Measurements from ENCODE around the gene SOD3. TPM values are rescaled to one million over a fixed set of nuclear protein-coding genes. Genes with fewer than 3 reads are reported as not detected.

The SOD3 gene
- polyA plus RNA-seq, 4 donors, result 10.0 to 20.4 (median 12.5) TPM

DNA sequence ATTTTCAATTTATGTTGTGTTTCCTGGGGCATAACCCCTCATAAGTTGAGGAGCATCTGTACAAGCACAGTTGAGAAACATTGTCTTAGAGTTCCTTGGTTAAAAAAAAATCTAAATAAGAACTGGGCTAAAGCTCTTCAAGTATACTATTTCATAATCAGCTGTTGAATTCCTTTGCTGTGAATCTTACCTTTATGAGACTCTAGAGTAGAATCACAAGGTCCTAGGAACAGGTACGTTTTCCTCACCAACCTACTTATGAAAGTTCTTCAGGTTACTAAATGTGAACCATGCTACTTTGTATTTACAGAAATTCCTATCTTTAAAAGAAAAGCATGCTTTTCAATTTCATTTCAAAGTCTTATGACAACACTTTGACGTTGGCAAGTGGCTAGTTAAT, 20.9 kb upstream of the SOD3 start:
- no peak for DNase-seq (ENCODE audit: low read depth in 4 of 4, low spot score in 3 of 4)

DNA sequence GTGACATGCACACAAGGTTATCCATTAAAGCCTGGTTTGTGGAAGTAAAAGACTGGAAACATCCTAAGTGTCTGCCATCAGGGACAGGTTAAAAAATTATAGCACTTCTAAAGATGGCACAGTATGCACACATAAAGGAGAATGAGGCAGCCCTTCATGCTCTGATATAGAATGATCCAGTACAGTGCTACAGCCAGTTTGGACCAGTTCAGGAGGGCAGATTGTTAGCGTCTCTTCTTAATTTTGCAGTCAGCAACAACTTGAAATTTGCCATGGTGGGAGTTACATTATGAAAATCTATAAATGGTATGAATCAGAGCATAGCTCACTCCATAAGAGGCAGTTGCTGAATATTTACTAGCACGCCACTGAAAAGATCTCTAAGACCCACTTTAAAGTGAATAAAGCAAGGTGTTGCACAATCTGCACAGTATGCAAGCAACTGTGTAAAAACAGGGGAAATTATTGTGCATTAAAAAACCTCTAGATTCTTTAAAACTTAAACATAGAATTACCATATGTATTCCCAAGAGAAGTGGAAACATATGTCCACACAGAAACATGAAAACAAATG, 20.3 kb upstream of the SOD3 start:
- no peak for DNase-seq (ENCODE audit: low read depth in 4 of 4, low spot score in 3 of 4)

DNA sequence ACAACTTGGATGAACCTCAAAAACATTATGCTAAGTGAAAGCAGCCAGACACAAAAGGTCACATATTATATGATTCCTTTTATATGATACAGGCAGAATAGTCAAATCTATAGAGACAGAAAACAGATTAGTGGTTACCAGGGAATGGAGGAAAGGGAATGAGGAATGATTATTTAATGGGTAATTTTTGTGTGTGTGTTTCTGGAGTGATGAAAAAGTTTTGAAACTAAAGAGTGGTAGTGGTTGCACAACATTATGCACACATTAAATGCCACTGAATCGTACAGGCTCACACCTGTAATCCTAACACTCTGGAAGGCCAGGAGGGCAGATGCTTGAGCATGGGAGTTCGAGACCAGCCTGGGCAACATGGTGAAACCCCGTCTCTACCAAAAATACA, 19.6 kb upstream of the SOD3 start:
- no peak for DNase-seq (ENCODE audit: low read depth in 4 of 4, low spot score in 3 of 4)

DNA sequence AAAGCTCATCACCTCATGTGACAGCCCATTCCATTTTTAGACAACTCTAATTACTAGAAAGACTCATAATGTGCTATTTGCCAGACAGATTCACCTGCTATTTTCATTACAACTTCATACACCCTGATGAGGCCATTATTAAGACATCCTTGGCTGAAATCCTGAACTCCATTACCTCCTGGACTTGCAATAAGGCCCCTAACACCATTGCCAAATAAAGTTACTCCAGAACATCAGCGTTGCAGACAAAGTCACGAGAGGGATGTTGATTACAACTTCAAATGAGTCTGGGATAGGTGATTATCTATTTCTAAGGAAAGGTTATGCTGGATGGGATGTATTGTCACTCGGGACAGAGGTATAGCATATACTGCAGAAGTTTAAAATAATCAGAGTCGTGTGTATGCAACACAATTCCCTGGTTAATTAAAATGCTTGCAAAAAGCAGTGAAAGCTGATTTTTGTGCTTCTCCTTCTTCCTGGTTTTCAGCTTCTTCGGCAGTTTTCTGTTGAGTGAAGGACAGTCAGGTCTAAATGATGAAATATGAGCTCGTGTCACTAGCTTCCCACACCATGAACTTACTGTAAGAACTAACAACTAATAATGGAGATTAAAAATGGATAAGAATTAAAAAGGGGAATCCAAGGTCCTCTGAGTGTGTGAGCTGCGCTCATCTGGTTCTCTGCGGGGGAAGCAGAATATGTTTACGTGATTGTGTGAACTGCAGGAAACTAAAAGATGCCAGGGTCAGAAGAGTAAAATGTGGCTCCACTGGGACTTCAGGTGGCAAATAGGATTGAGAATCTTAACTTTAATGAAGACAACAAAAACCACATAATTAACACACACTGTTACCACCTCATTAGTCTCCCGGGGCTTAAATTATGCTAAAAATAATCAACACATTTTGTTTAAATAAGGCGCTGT, 17.6 kb upstream of the SOD3 start:
- no peak for DNase-seq (ENCODE audit: low read depth in 4 of 4, low spot score in 3 of 4)

DNA sequence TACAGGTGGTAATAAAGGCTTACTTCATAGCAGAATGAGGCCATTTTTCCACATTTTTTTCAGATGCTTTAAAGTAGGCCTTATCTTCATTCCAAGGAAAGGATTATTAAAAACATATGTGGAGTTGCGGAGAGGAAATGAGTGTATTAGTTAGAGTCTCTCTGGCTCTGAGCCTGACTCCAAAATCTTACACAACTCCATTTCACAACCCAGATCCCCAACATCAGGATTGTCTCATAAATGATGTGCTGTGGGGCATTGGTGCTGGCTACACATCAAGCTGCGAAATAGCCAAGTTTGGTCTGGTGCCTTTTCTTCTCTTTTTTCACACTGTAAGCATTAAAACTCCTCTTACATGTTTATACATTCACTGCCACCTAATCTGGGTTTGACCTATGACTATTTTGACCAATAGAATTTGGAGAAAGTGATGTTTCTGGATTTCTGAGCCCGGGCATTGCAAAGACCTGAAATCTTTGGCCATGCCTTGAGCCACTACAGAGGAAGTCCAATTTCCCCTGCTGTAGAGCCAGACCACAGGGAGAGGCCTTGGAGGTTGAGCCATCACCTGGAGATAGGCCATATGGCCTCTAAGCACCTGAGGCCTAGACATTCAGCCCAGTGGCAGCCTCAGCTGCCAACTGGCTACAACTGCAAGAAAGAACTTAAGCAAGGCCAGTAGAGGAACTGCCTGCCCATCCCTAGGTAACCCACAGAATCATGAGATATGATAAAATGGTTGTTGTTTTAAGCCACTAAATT, 16.7 kb upstream of the SOD3 start:
- DNase-seq (ENCODE audit: low read depth in 4 of 4, low spot score in 3 of 4), result no peak

DNA sequence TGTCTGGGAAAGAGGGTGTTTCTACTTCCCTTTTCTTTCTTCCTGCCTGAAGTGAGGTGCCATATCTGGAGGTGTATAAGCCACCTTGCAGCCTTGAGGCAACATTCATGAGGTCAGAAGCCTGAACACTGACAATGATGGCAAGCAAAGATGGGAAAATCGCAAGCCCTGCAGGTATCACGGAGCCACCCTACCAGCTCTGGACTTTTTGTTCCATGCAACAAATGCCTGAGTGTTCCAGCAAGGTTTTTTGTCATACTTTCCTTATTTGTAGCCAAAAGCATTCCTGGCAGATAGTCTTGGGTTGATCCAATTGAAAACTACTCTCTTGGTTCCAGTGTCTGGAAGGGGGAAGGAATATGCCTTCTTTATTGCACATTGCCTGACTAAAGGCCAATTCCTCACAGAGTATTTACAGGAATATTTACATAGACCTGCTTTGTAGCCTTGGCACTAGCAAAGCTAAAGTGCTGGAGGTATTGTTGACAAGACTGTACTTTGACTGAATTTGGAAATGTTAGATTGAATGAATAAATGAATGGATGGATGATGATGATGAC, 14.4 kb upstream of the SOD3 start:
- DNase-seq (ENCODE audit: low read depth in 4 of 4, low spot score in 3 of 4), result no peak

DNA sequence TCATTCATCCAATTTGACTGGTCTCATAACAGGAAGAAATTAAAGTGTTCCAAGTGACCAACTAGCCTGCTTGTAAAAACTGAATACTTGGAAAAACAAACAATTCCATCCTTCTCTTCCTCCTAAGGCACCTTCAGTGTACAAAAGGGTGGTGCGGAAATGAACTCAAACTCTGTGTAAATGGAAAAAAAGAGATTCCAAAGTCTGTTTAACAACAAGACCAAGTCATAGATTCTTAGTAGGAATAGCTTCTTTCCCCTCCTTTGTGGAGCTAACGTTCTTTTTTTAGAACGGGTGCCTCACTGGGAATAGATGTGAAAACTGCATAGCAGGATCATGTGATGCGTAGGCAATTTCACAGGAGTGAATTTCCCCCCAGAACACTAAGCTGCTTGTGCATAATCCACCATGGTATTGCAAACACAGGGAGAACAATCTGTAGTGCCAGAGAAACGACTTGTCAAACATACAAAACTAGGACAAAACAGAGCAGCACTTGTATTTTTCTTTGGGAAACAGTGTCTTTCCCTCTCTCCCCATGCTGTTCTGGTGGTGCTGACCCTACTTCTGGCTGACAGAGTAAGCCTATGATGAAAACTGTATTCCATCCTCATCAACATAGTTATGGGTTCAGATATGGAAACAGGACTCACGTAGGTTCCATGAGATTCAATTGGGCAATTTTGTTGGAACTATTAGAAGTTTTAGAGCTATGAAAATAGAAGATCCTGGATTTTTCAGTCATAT, 13.2 kb upstream of the SOD3 start:
- no peak for DNase-seq (ENCODE audit: low read depth in 4 of 4, low spot score in 3 of 4)

DNA sequence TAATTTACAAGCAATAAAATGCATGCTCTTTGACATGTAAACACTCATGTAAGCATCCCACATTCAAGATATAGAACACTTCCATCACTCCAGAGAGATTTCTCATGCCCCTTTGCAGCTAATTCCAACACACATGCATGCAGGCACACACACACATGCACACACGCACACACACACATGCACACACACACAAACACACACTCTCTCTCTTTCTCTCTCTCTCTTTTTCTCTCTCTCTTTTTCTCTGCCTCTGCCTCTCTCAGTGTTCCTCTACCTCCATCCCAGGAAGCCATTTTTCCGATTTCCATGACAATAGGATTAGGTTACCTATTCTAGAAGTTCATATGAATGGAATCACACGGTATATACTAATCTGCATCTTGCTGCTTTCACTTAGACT, 11.9 kb upstream of the SOD3 start:
- no peak for DNase-seq (ENCODE audit: low read depth in 4 of 4, low spot score in 3 of 4)

DNA sequence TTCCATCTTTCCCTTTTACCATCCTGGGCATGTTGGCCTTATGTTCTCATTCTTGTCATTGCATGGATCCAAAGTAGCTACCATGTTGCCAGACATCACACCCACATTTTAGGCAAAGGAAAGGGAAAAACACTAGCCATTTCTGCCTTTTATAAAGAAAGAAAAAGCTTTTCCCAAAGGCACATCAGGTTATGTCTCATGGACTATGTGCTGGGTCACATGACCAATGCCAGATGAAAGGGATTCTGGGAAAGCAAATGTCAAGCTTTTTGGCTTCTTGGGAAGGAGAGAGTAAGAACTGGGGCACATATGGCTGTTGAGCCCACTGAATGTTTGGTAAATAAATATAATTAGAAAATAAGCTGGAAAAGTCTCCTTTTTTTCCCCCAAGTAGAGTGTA, 4.3 kb upstream of the SOD3 start:
- DNase-seq (ENCODE audit: low read depth in 4 of 4, low spot score in 3 of 4), result no peak

DNA sequence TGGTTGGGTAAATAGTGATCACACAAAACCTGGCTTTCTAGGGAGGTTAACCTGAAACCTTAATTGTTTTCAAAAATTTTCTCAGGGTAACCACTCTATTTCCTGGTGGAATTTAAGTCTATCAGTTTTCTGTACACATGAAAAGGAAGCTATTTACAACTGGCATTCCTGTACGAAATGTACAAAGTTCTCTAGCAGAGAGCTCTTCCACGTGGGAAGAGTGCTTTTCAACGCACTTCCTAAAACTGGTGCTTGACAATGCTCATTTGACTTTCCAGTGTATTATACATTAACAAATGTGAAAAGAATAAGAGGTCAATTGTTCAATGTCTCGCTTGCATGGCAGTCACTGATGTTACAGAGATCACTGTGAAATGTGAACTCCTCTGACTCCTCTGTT, 2.8 kb upstream of the SOD3 start:
- DNase-seq (ENCODE audit: low read depth in 4 of 4, low spot score in 3 of 4), result no peak

DNA sequence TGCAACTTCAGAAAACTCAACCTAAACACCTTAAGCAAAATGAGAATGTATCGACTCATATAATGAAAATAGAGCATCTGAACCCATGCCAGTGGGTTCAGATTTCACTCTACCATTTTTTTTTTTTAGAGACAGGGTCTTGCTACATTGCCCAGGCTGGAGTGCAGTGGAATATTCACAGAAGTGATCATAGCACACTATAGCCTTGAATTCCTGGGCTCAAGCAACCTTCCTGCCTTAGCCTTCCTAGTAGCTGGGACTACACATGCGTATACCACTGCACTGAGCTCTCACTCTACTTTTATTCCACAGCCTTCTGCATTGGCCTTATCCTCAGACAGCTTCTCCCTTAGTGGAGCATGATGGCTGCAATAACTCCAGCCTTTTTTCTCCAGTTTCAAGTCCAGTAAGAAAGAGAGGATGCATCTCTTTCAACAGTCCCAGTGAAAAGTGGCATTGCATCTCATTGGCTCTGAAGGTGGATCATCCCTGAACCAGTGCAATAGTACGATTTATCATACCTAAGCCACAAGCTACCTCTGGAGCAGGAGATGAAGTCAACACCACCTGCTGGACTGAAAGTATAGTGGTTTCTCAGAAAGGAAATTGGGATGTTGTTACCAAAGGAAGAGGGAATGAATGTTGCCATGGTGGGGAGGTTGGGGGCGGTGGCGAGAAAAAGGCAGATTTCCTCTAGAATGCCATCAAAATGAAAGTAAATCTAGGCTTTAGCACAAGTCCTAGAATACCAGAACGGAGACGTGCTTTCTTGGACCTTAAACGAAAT, 2.0 kb upstream of the SOD3 start:
- DNase-seq (ENCODE audit: low read depth in 4 of 4, low spot score in 3 of 4), result no peak

DNA sequence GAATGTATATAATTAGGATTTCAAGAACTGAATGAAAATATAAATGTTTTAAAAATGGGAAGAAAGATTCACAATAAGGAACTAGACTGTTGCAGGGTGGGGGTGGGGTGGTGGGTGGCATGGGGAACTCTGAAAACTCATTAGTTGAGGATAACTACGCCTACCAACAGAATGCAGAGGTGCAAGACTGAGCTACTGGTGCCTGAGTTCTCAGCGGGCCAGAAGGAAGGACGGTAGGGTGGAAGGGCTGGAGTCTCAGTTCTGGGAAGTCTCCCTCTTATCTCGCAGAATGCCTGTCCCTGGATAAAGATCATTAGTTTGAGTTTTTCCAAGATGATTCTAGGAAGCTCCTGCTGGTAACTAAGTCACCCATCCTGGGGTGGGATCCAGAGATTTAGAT, 1.3 kb upstream of the SOD3 start:
- DNase-seq (ENCODE audit: low read depth in 4 of 4, low spot score in 3 of 4), result no peak

DNA sequence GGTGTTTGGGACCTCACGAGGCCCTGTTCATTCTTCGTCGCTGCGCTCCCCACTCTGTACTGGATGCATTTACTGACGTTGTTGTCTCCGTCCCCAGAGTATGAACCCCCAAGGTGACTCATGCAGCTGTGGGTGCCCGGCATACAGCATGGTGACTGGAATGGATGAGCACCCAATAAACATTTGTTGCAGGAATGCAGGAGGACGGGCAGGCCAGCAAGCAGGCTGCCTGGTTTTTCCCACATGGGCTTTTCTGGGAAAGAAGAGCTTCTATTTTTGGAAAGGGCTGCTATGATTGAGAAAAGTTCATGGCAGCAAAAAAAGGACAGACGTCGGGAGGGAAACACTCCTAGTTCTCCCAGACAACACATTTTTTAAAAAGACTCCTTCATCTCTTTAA, 893 bp upstream of the SOD3 start:
- no peak for DNase-seq (ENCODE audit: low read depth in 4 of 4, low spot score in 3 of 4)

DNA sequence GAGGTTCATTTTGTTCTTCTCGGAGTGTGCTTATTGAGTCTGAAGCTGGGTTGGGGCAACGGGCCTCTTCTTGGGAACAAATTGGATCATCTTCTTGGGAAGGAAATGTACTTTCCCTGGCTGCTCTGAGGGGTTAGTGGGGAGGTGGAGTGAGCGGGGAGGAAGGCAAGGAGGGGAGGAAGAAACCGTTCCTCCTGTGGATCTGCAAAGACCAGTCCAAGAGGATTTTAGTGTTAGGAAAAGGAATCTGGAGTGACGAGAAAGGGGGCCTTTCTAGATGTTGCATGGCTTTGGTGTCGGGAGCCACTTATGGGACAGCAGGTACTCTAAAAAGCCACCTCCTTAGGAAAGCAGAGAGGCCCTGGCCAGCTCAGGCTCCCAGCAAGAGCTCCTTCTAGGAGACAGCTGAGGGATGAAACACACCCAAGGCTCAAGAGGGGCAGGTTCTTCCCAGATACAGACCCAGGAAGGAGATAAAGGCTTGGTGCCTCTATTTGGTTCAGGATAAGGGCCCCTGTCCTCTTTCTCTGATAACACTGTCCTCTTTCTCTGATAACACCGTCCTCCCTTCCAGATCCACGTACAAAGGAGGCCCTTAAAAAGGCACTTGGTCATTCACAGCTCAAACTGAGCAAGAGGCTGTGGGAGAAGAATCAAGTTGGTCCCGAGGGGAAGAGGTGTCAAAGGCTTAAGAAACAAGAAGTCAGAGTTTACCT, 451 bp downstream of the SOD3 start:
- no peak for DNase-seq (ENCODE audit: low read depth in 4 of 4, low spot score in 3 of 4)

DNA sequence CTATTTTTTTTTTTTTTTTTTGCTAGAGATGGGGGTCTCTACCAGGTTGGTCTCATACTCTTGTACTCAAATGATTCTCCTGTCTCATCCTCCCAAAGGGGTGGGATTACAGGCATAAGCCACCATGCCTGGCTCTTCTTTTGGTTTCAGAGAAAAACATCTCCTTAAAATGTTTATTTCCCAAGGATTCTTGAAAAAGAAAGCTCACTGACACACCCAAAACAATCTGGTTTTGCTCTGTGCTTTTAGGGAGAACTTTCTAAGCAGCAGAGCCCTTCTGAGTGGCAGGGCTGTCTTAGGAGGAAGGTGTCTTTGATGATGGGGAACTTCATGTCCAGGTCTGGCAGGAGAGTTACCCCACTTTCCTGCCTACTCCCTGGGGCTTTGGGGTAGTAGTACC, 1.2 kb downstream of the SOD3 start:
- DNase-seq (ENCODE audit: low read depth in 4 of 4, low spot score in 3 of 4), result no peak

DNA sequence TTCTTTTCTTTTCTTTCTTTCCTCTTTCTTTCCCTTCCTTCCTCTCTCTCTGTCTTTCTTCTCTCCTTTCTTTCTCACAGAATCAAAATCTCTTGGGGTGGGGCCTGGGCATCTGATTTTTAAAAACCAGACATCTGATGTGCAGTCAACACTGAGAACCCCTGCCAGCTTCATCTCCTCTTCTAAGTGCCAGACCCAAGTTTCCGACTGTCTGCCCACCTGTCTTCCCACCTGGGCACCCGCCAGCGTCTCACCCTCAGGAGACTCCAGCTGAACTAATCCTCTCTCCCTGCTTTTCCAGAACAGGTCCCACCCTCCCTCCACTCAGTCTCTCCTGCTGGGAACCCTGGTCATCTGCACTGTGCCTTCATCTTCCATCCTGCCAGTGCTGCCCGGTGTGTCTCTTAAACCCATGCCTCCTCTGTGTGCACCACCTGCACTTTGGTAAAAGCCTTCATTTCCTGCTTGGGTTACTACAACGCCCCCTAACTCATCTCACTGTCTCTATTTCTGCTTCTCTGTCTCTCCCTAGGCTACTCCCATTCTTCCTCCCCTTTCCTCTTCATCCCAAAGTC, 2.8 kb downstream of the SOD3 start:
- DNase-seq (ENCODE audit: low read depth in 4 of 4, low spot score in 3 of 4), result no peak

DNA sequence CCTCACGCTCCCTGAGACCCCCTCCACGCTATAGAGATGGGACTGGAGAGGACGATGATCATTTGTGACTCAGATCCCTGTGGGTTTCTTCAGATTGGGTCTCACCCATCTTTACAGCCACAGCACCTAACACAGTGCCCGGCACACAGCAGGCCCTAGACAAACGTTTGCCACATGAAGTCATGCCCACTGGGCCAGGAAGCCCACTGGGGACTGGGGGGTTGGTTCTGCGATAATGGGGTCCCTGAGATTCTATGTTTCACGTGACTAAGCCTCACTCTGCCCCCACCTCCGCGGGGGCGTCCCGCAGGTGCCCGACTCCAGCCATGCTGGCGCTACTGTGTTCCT, 3.8 kb downstream of the SOD3 start:
- DNase-seq (ENCODE audit: low read depth in 4 of 4, low spot score in 3 of 4), result no peak

DNA sequence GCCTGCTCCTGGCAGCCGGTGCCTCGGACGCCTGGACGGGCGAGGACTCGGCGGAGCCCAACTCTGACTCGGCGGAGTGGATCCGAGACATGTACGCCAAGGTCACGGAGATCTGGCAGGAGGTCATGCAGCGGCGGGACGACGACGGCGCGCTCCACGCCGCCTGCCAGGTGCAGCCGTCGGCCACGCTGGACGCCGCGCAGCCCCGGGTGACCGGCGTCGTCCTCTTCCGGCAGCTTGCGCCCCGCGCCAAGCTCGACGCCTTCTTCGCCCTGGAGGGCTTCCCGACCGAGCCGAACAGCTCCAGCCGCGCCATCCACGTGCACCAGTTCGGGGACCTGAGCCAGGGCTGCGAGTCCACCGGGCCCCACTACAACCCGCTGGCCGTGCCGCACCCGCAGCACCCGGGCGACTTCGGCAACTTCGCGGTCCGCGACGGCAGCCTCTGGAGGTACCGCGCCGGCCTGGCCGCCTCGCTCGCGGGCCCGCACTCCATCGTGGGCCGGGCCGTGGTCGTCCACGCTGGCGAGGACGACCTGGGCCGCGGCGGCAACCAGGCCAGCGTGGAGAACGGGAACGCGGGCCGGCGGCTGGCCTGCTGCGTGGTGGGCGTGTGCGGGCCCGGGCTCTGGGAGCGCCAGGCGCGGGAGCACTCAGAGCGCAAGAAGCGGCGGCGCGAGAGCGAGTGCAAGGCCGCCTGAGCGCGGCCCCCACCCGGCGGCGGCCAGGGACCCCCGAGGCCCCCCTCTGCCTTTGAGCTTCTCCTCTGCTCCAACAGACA, 4.4 kb downstream of the SOD3 start:
- DNase-seq (ENCODE audit: low read depth in 4 of 4, low spot score in 3 of 4), result no peak
